GM12872 (cell line): ENCODE measurements around the gene INVS.

ENCODE experiments used
- CTCF ChIP-seq: IDR thresholded peaks from 3 replicates; pipeline ENCODE4 v1.5.1; 2011; ENCODE audit warnings: low read depth, mild to moderate bottlenecking, low read length, moderate library complexity; ENCODE audit not compliant: insufficient read depth

INVS gene

GRCh38 chr9:100131875-100132430 lies 32.9 kb downstream of the INVS start:
- no peak for TF ChIP-seq CTCF

- no peak for TF ChIP-seq CTCF
Observed at GRCh38 chr9:100134731-100135130, 35.7 kb downstream of the INVS start.

GRCh38 chr9:100150214-100150613 lies 51.2 kb downstream of the INVS start:
- no peak for TF ChIP-seq CTCF

GRCh38 chr9:100160021-100160420 lies 61.0 kb downstream of the INVS start:
- TF ChIP-seq CTCF = no peak

- TF ChIP-seq CTCF = no peak
Observed at GRCh38 chr9:100167176-100167575, 68.1 kb downstream of the INVS start.

- TF ChIP-seq CTCF = no peak
Observed at GRCh38 chr9:100167915-100168654, 69.0 kb downstream of the INVS start.

GRCh38 chr9:100170085-100170484 lies 71.0 kb downstream of the INVS start:
- no peak for TF ChIP-seq CTCF
